H1 (cell line): Measurements from ENCODE around the gene GRAMD1B. TPM values are rescaled to one million over a fixed set of nuclear protein-coding genes. Genes with fewer than 3 reads are reported as not detected.

Experiments used
- CTCF ChIA-PET: fragments of 300-600 bp; sonication (Branson Sonifier 250); formaldehyde crosslinking; loops from one replicate; lab custom pipeline; 2021; ENCODE audit not compliant: partially characterized antibody; lab: Charles Lee
- POLR2A ChIA-PET: fragments of 300-600 bp; sonication (Branson Sonifier 250); formaldehyde crosslinking; loops from one replicate; lab custom pipeline; 2021; ENCODE audit warnings: inconsistent platforms; ENCODE audit not compliant: partially characterized antibody; lab: Charles Lee
- DNase-seq, 2 experiments: peaks; one replicate each; pipeline versions ENCODE4 v3.0.0 to v3.0.0-alpha.2; 2010 to 2022; ENCODE audit warnings: low spot score in 2 of 2, low read depth in 1 of 2, mixed read lengths in 1 of 2
- FAIRE-seq: peaks from 2 replicates; lab custom pipeline; 2011; peaks lifted over from hg19 to GRCh38; lab: Jason Lieb, UNC
- H2AFZ ChIP-seq: 2 replicates; pipeline ENCODE4 v1.8.1; 2012; ENCODE audit warnings: low read length, inconsistent platforms
- H2AK5ac ChIP-seq: 2 replicates; pipeline ENCODE4 v1.6.1; 2013; ENCODE audit warnings: low read depth, low read length
- H2BK120ac ChIP-seq: replicated peaks from 2 replicates; pipeline ENCODE3; 2013; ENCODE audit warnings: low read depth, low read length, inconsistent platforms
- H2BK12ac ChIP-seq: 2 replicates; pipeline ENCODE4 v1.6.1; 2013; ENCODE audit warnings: low read depth, low read length
- H2BK15ac ChIP-seq: 2 replicates; pipeline ENCODE4 v1.6.1; 2013; ENCODE audit warnings: low read length
- H2BK20ac ChIP-seq: 2 replicates; pipeline ENCODE4 v1.6.1; 2013; ENCODE audit warnings: low read length
- H2BK5ac ChIP-seq: 2 replicates; pipeline ENCODE4 v1.6.1; 2013; ENCODE audit warnings: low read depth, low read length
- H3K14ac ChIP-seq: 2 replicates; pipeline ENCODE4 v1.6.1; 2013; ENCODE audit warnings: inconsistent platforms; ENCODE audit not compliant: insufficient read length
- H3K18ac ChIP-seq: 2 replicates; pipeline ENCODE4 v1.6.1; 2013; ENCODE audit warnings: low read length; ENCODE audit errors: extremely low read depth
- H3K23ac ChIP-seq: 2 replicates; pipeline ENCODE4 v1.6.1; 2013; ENCODE audit warnings: inconsistent platforms; ENCODE audit not compliant: insufficient read length
- H3K23me2 ChIP-seq: 2 replicates; pipeline ENCODE4 v1.6.1; 2013; ENCODE audit warnings: low read depth, low read length
- H3K27ac ChIP-seq: 2 replicates; pipeline ENCODE4 v1.6.1; 2011; ENCODE audit warnings: low read depth, low read length, inconsistent platforms
- H3K27me3 ChIP-seq, 4 experiments: replicated peaks in 1 of 4; 1 replicate in 1 of 4; 2 replicates in 3 of 4; pipeline versions ENCODE4 v1.6.1 to v1.8.1; 2011 to 2013; ENCODE audit warnings: low read length in 3 of 4, mild to moderate bottlenecking in 3 of 4, inconsistent platforms in 2 of 4, mixed read lengths in 2 of 4, moderate library complexity in 1 of 4; ENCODE audit not compliant: control insufficient read depth in 3 of 4, insufficient read depth in 3 of 4; ENCODE audit errors: extremely low read depth in 1 of 4
- H3K36me3 ChIP-seq, 4 experiments: 2 replicates each; pipeline versions ENCODE4 v1.6.1 to v1.8.1; 2011 to 2013; ENCODE audit warnings: mild to moderate bottlenecking in 4 of 4, low read length in 3 of 4, moderate library complexity in 2 of 4, control low read depth in 1 of 4, inconsistent platforms in 1 of 4; ENCODE audit not compliant: insufficient read depth in 4 of 4, control insufficient read depth in 2 of 4
- H3K4ac ChIP-seq: replicated peaks from 2 replicates; pipeline ENCODE3; 2013; ENCODE audit warnings: low read length, low read depth, mixed read lengths, inconsistent platforms; ENCODE audit not compliant: insufficient read length
- H3K4me1 ChIP-seq, 4 experiments: replicated peaks in 1 of 4; 1 replicate in 1 of 4; 2 replicates in 3 of 4; pipeline versions ENCODE4 v1.6.1 to v1.8.1; 2011 to 2013; ENCODE audit warnings: low read length in 3 of 4, inconsistent platforms in 2 of 4, mixed read lengths in 1 of 4; ENCODE audit not compliant: insufficient read depth in 4 of 4, control insufficient read depth in 3 of 4
- H3K4me2 ChIP-seq, 2 experiments: 2 replicates each; pipeline versions ENCODE4 v1.6.1 to v1.8.1; 2011 to 2013; ENCODE audit warnings: low read depth in 2 of 2, low read length in 2 of 2, control low read depth in 1 of 2, inconsistent platforms in 1 of 2, mild to moderate bottlenecking in 1 of 2; ENCODE audit not compliant: insufficient read depth in 1 of 2
- H3K4me3 ChIP-seq, 4 experiments: fragments of 200-600, 300-600 bp in 1 of 4; sonication (generic), shearing (Covaris generic), sonication (Bioruptor Twin) in 1 of 4; 2 replicates each; pipeline versions ENCODE4 v1.5.1 to v1.8.1; 2011 to 2016; ENCODE audit warnings: low read length in 4 of 4, low read depth in 3 of 4, control low read depth in 2 of 4, inconsistent platforms in 2 of 4, mild to moderate bottlenecking in 2 of 4, mixed read lengths in 1 of 4, moderate library complexity in 1 of 4; ENCODE audit not compliant: insufficient read depth in 2 of 4; ENCODE audit errors: extremely low read depth in 1 of 4
- H3K56ac ChIP-seq: replicated peaks from 2 replicates; pipeline ENCODE3; 2013; ENCODE audit warnings: low read depth, mild to moderate bottlenecking, mixed read lengths, low read length, inconsistent platforms; ENCODE audit not compliant: insufficient read length
- H3K79me1 ChIP-seq: 2 replicates; pipeline ENCODE4 v1.6.1; 2013; ENCODE audit warnings: low read depth, low read length, control low read depth
- H3K79me2 ChIP-seq, 2 experiments: 2 replicates each; pipeline versions ENCODE4 v1.6.1 to v1.8.1; 2012 to 2013; ENCODE audit warnings: low read length in 2 of 2, mild to moderate bottlenecking in 2 of 2, inconsistent platforms in 1 of 2; ENCODE audit not compliant: insufficient read depth in 2 of 2, control insufficient read depth in 1 of 2
- H3K9ac ChIP-seq, 4 experiments: replicated peaks in 1 of 4; 1 replicate in 1 of 4; 2 replicates in 3 of 4; pipeline versions ENCODE4 v1.6.1 to v1.8.1; 2011 to 2013; ENCODE audit warnings: low read depth in 3 of 4, low read length in 3 of 4, control low read depth in 2 of 4, mild to moderate bottlenecking in 2 of 4, moderate library complexity in 2 of 4, inconsistent platforms in 1 of 4; ENCODE audit errors: extremely low read depth in 1 of 4
- H3K9me3 ChIP-seq, 2 experiments: 2 replicates each; pipeline versions ENCODE4 v1.6.1 to v1.8.1; 2012 to 2013; ENCODE audit warnings: mild to moderate bottlenecking in 2 of 2, moderate library complexity in 2 of 2, control low read depth in 1 of 2, inconsistent platforms in 1 of 2, low read depth in 1 of 2, low read length in 1 of 2, mixed read lengths in 1 of 2; ENCODE audit not compliant: insufficient read depth in 2 of 2
- H4K20me1 ChIP-seq, 2 experiments: replicated peaks in 1 of 2; 2 replicates each; pipeline versions ENCODE3 to v1.8.1; 2011 to 2013; ENCODE audit warnings: inconsistent platforms in 2 of 2, low read length in 2 of 2, mild to moderate bottlenecking in 1 of 2; ENCODE audit not compliant: insufficient read depth in 2 of 2, control insufficient read depth in 1 of 2
- H4K5ac ChIP-seq: 2 replicates; pipeline ENCODE4 v1.6.1; 2013; ENCODE audit warnings: low read length, low read depth, mixed read lengths, inconsistent platforms; ENCODE audit not compliant: insufficient read length
- H4K8ac ChIP-seq: 2 replicates; pipeline ENCODE4 v1.8.0; 2013; ENCODE audit warnings: mild to moderate bottlenecking, moderate library complexity, low read length, inconsistent platforms; ENCODE audit not compliant: insufficient read depth; ENCODE audit errors: extremely low read depth
- H4K91ac ChIP-seq: replicated peaks from 2 replicates; pipeline ENCODE3; 2013; ENCODE audit warnings: low read length, mixed read lengths, inconsistent platforms; ENCODE audit not compliant: insufficient read length
- CEBPB ChIP-seq: IDR thresholded peaks from 2 replicates; pipeline ENCODE4 v1.6.1; 2012; ENCODE audit warnings: low read depth, low read length
- ZNF274 ChIP-seq: IDR thresholded peaks from 2 replicates; pipeline ENCODE4 v1.7.0; 2012; ENCODE audit warnings: low read length, borderline replicate concordance; ENCODE audit errors: extremely low read depth
- WGBS, 2 experiments: shearing (Covaris generic) in 1 of 2; methylation state at CpG; one replicate each; pipeline versions ENCODE4 v1.1.6 to v1.1.7; 2013 to 2015; ENCODE audit warnings: low lambda C conversion rate in 2 of 2, mixed read lengths in 2 of 2, inconsistent platforms in 1 of 2, low coverage in 1 of 2, missing lambda C conversion rate in 1 of 2; ENCODE audit not compliant: insufficient replicate concordance in 2 of 2, insufficient coverage in 1 of 2, insufficient read length in 1 of 2; ENCODE audit errors: extremely low coverage in 1 of 2, missing lambda C conversion rate in 1 of 2; 5-methylcytosine and 5-hydroxymethylcytosine counted together
- polyA plus RNA-seq, 7 experiments: library from polyadenylated mRNA; depleted of rRNA in 3 of 7; stranded (reverse) in 5 of 7; unstranded in 2 of 7; fragments of >200 nt in 5 of 7; fragments of 200-250 nt in 2 of 7; gene quantifications; 1 replicate in 5 of 7; 2 replicates in 1 of 7; 4 replicates in 1 of 7; pipeline versions ENCODE4 v1.2.1 to v1.2.3, GENCODE V29; 2011 to 2013; ENCODE audit warnings: missing spikeins in 2 of 7, mixed read lengths in 2 of 7
- total RNA-seq: library from RNA; stranded (reverse); fragmentation: NEBNext Ultra II Directional; extraction: Animal tissue kit (Norgen Biotek cat#: 25700); gene quantifications from 2 replicates; pipeline ENCODE4 v1.2.1, GENCODE V29; 2021

GRAMD1B gene
- total and polyA plus RNA-seq, 2 of the 8 experiments (the other 6 are each of a cell fraction or from before 2014, with no cell fraction given), result 10.1 to 21.2 TPM

DNA sequence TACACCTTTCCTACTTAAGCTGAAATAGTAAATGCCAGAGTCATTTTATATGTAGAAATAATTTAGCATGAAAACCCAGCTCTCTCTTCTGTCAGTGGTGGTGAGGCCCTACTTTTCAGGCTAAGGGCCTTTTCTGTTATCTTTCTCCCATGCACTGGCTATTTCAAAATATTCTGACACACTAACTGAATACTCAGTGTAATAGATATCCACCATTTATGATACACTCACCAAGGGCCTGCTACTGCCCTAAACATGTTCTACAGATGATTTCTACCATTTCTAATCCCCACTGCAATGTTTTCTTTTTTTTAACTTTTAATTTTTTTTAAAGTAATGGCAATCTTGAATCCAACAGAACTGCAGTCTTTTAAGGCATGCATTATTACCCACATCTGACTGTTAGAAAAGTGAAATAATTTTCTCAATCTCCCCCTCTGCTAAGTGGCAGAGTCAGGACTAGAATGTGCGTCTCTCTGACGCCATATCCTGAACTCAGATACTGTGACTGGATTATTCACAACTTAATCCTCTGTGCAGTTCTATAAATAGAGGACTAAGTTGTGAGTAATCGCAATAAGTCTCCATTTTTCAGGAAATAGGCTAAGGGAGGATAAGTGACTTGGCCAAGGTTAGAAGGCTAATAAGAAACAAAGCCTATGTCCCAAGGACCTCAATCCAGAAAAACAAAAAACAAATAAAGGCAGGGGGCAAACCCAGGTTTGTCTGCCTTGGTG lies 44.0 kb downstream of the GRAMD1B start:
- ChIA-PET CTCF (interaction anchor here (0.6 to 2.9 kb wide), 35 partner anchors 13 to 363 kb away, joined by 3 to 69 read pairs (median 4); partner anchors contain the start of gene GRAMD1B), POLR2A (no interaction called here)
- Histone ChIP-seq H3K9ac (no peak overlapping the region), H3K27ac (no peak overlapping the region), H2AK5ac (no peak overlapping the region), H4K8ac (no peak overlapping the region), H3K36me3 (no peaks in the 10 kb centered on the region), H3K14ac (no peak overlapping the region), H4K91ac (no peak overlapping the region), H3K9me3 (no peaks in the 10 kb centered on the region), H2BK20ac (no peak overlapping the region), H3K4ac (no peak overlapping the region), H3K23me2 (no peaks in the 10 kb centered on the region), H3K4me3 (no peak overlapping the region), H3K23ac (no peak overlapping the region), H3K79me2 (peaks cover 0 to 2% of the 10 kb centered on the region in 2 experiments; a peak in 1 of 4 replicates), H3K56ac (no peak overlapping the region), H2BK120ac (no peak overlapping the region), H3K18ac (no peak overlapping the region), H2AFZ (no peak overlapping the region), H2BK15ac (no peak overlapping the region), H3K27me3 (no peaks in the 10 kb centered on the region; a peak in 1 of 7 replicates), H4K20me1 (peaks cover 0 to 2% of the 10 kb centered on the region in 2 experiments), H4K5ac (no peak overlapping the region), H2BK5ac (no peak overlapping the region), H2BK12ac (no peak overlapping the region), H3K79me1 (no peaks in the 10 kb centered on the region; the same call in 1 of the 2 replicates), H3K4me1 (peaks cover 0 to 8% (median 3%) of the 10 kb centered on the region in 4 experiments; a peak in 5 of 7 replicates), H3K4me2 (no peak overlapping the region)
- 94% methylated on average over 3 of the region's 3 CpGs; no CpG with 5 or more reads in 1 of the 2 experiments for WGBS, 2 experiments
- DNase-seq (no peak), FAIRE-seq (no peak)
- TF ChIP-seq ZNF274, result no peak
- TF ChIP-seq CEBPB, result no peak
